HepG2 (cell line): ENCODE results near the gene ABHD17B.

ENCODE experiments used
- EP300 ChIP-seq, 3 experiments: sonication (generic) in 1 of 3; formaldehyde crosslinking in 1 of 3; IDR thresholded peaks; 2 replicates each; pipeline versions ENCODE4 v1.5.1 to v1.6.1; 2011 to 2020; ENCODE audit warnings: low read depth in 2 of 3, low read length in 2 of 3, borderline replicate concordance in 1 of 3, improper control_type of control experiment in 1 of 3, mild to moderate bottlenecking in 1 of 3, missing genetic modification reagents in 1 of 3, moderate library complexity in 1 of 3
- FOSL2 ChIP-seq: sonication (generic); formaldehyde crosslinking; IDR thresholded peaks from 2 replicates; pipeline ENCODE4 v1.4.0; 2020; ENCODE audit warnings: missing genetic modification reagents
- GABPA ChIP-seq, 2 experiments: IDR thresholded peaks; 2 replicates each; pipeline ENCODE4 v1.6.1; 2011 to 2016; ENCODE audit warnings: low read depth in 2 of 2, low read length in 1 of 2, missing biosample characterization in 1 of 2, missing genetic modification characterization in 1 of 2
- KDM1A ChIP-seq: IDR thresholded peaks from 2 replicates; pipeline ENCODE4 v1.6.1; 2016; ENCODE audit warnings: missing compliant biosample characterization
- KLF6 ChIP-seq: IDR thresholded peaks from 2 replicates; pipeline ENCODE4 v1.8.0; 2016; ENCODE audit warnings: missing biosample characterization, missing genetic modification reagents
- RAD21 ChIP-seq: fragments of 450-650 bp; formaldehyde crosslinking; IDR thresholded peaks from 2 replicates; pipeline ENCODE4 v1.5.0; 2020; ENCODE audit warnings: mild to moderate bottlenecking
- ZNF552 ChIP-seq: sonication (generic); formaldehyde crosslinking; IDR thresholded peaks from 2 replicates; pipeline ENCODE4 v1.9.0; 2022; ENCODE audit warnings: missing genetic modification reagents, mild to moderate bottlenecking, borderline replicate concordance
- TF ChIP-seq, protein P1 (sequence below): sonication (generic); formaldehyde crosslinking; IDR thresholded peaks from 2 replicates; pipeline ENCODE4 v1.8.1; 2023; ENCODE audit warnings: missing genetic modification reagents, inconsistent platforms, borderline replicate concordance

DNA sequence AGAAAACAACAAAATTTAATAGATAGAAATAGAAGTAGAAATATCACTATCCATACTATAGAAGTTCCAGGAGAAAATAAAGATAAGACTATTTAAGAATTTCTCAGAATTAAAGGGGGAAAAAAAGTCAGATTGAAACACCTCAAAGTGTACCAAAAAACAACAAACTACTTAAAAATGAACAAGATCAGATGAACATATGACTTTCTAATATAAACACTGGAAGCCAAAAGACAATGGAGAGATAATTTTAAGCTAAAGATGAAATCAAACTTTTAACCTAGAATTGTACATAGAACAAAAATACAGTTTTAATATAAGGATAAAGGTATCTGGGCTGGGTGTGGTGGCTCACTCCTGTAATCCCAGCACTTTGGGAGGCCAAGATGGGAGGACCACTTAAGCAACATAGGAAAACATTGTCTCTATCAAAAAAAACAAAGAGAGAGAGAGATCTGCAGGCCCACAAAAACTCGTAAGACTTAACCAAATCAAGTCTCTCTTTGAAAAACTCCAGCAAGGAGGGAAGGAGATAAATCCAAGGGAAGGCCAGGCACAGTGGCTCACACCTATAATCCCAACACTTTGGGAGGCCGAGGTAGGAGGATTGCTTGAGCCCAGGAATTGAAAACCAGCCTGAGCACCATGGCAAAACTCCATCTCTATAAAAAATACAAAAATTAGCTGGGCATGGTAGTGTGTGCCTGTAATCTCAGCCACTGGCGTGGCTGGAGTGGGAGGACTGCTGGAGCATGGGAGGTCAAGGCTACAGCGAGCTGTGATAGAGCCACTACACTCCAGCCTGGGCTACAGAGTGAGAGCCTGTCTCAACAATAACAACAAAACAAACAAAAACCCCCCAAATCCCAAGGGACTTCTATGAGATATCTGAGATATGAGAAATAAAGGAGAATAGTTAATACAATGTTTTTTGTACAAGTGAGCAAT is 32.4 kb downstream of the ABHD17B start:
- TF ChIP-seq KDM1A (CRISPR knock-in tag) (no peak), ZNF552 (no peak), EP300 (IDR thresholded peaks at IDR 0.05; ENCODE audit: low read depth in 2 of 2, low read length in 2 of 2) (no peak), EP300 (CRISPR knock-in tag; IDR thresholded peaks at IDR 0.05; ENCODE audit: borderline replicate concordance) (no peak), GABPA (IDR thresholded peaks at IDR 0.05; ENCODE audit: low read depth, low read length) (no peak), GABPA (CRISPR knock-in tag; IDR thresholded peaks at IDR 0.05; ENCODE audit: low read depth) (no peak), RAD21 (CRISPR knock-in tag) (no peak), KLF6 (CRISPR knock-in tag) (no peak), FOSL2 (CRISPR knock-in tag) (no peak)
- TF ChIP-seq, protein P1, sequence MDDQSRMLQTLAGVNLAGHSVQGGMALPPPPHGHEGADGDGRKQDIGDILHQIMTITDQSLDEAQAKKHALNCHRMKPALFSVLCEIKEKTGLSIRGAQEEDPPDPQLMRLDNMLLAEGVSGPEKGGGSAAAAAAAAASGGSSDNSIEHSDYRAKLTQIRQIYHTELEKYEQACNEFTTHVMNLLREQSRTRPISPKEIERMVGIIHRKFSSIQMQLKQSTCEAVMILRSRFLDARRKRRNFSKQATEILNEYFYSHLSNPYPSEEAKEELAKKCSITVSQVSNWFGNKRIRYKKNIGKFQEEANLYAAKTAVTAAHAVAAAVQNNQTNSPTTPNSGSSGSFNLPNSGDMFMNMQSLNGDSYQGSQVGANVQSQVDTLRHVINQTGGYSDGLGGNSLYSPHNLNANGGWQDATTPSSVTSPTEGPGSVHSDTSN (CRISPR knock-in tag), result no peak
